HFFc6 (cell line): ENCODE results near the gene HIP1. TPM values are rescaled to one million over a fixed set of nuclear protein-coding genes. Genes with fewer than 3 reads are reported as not detected.
"Not testable (repeated sequence)": the region's sequence is repeated elsewhere in the genome, so short reads cannot be mapped to it uniquely, and the experiment has no call there.

Experiments used
- DNase-seq: peaks from one replicate; pipeline ENCODE4 v3.0.0-alpha.2; 2018
- H3K27ac Mint-ChIP-seq: 2 replicates; pipeline ENCODE4 v1.8.0; 2020; ENCODE audit warnings: mild to moderate bottlenecking, mixed read lengths
- H3K27me3 Mint-ChIP-seq: 2 replicates; pipeline ENCODE4 v1.8.0; 2021; ENCODE audit warnings: mild to moderate bottlenecking, moderate library complexity, mixed read lengths; ENCODE audit not compliant: insufficient read depth
- H3K36me3 Mint-ChIP-seq: 2 replicates; pipeline ENCODE4 v1.8.0; 2021; ENCODE audit warnings: low read depth, mixed read lengths
- H3K4me1 Mint-ChIP-seq: 2 replicates; pipeline ENCODE4 v1.8.0; 2020; ENCODE audit warnings: low read depth, mixed read lengths
- H3K4me3 Mint-ChIP-seq: 2 replicates; pipeline ENCODE4 v1.8.0; 2020; ENCODE audit warnings: mild to moderate bottlenecking, moderate library complexity, mixed read lengths
- H3K9me3 Mint-ChIP-seq: 2 replicates; pipeline ENCODE4 v1.8.0; 2020; ENCODE audit warnings: mild to moderate bottlenecking, mixed read lengths
- CTCF ChIP-seq: fragments of 200-600 bp; sonication (generic); IDR thresholded peaks from 2 replicates; pipeline ENCODE4 v1.5.0; 2021; ENCODE audit warnings: antibody characterized with exemption, mild to moderate bottlenecking
- total RNA-seq, 6 experiments: library from RNA; stranded (reverse); fragmentation: NEBNext Ultra II Directional; extraction: Animal tissue kit (Norgen Biotek cat#: 25700); gene quantifications; 2 replicates in 1 of 6; 3 replicates in 5 of 6; pipeline ENCODE4 v1.2.3, GENCODE V29; 2021

The HIP1 gene
- total RNA-seq, 6 experiments from 2014 or later = 15.1 to 32.2 (median 28.7) TPM

GRCh38 chr7:75559355-75559975, 179.3 kb downstream of the HIP1 start:
- Mint-ChIP-seq H3K27me3 (peaks cover 5% of the 10 kb centered on the region; the same call in 1 of the 2 replicates), H3K36me3 (peaks cover 59% of the 10 kb centered on the region), H3K4me1 (no peaks in the 10 kb centered on the region), H3K4me3 (no peak overlapping the region), H3K9me3 (no peaks in the 10 kb centered on the region), H3K27ac (no peak overlapping the region)
- no peak for DNase-seq
- no peak for TF ChIP-seq CTCF

- H3K9me3 Mint-ChIP-seq, H3K4me3 Mint-ChIP-seq, H3K27me3 Mint-ChIP-seq, H3K27ac Mint-ChIP-seq, DNase-seq, H3K4me1 Mint-ChIP-seq: not testable (repeated sequence)
- H3K36me3 Mint-ChIP-seq = peaks cover 47% of the 10 kb centered on the region
These were observed 181.9 kb downstream of the HIP1 start for GRCh38 chr7:75556835-75557234.

GRCh38 chr7:75555736-75556135, 183.0 kb downstream of the HIP1 start:
- no peaks in the 10 kb centered on the region; the same call in 1 of the 2 replicates for H3K27me3 Mint-ChIP-seq
- H3K27ac Mint-ChIP-seq = no peak overlapping the region
- H3K9me3 Mint-ChIP-seq = no peaks in the 10 kb centered on the region
- H3K4me3 Mint-ChIP-seq = no peak overlapping the region
- no peaks in the 10 kb centered on the region for H3K4me1 Mint-ChIP-seq
- no peak for DNase-seq
- no peak for TF ChIP-seq CTCF
- H3K36me3 Mint-ChIP-seq = peaks cover 38% of the 10 kb centered on the region

- Mint-ChIP-seq H3K4me1 (no peaks in the 10 kb centered on the region), H3K27me3 (peaks cover 3% of the 10 kb centered on the region), H3K4me3 (no peak overlapping the region), H3K9me3 (no peaks in the 10 kb centered on the region), H3K27ac (no peak overlapping the region), H3K36me3 (peaks cover 33% of the 10 kb centered on the region)
- TF ChIP-seq CTCF = no peak
- DNase-seq = no peak
These were observed 192.3 kb downstream of the HIP1 start for GRCh38 chr7:75546237-75547015.

GRCh38 chr7:75537731-75538130, 201.0 kb downstream of the HIP1 start:
- peaks cover 5% of the 10 kb centered on the region for H3K27me3 Mint-ChIP-seq
- no peak for DNase-seq
- H3K4me3 Mint-ChIP-seq = no peak overlapping the region
- no peak for TF ChIP-seq CTCF
- peaks cover 25% of the 10 kb centered on the region for H3K4me1 Mint-ChIP-seq
- H3K36me3 Mint-ChIP-seq = peaks cover 35% of the 10 kb centered on the region
- H3K9me3 Mint-ChIP-seq = no peaks in the 10 kb centered on the region
- H3K27ac Mint-ChIP-seq = no peak overlapping the region

GRCh38 chr7:75536940-75537538, 201.7 kb downstream of the HIP1 start:
- peaks cover 25% of the 10 kb centered on the region for H3K4me1 Mint-ChIP-seq

More at GRCh38 chr7:75536940-75537538, 201.7 kb downstream of the HIP1 start:
- Mint-ChIP-seq H3K27me3 (peaks cover 5% of the 10 kb centered on the region), H3K4me3 (no peak overlapping the region), H3K36me3 (peaks cover 34% of the 10 kb centered on the region), H3K27ac (no peak overlapping the region), H3K9me3 (no peaks in the 10 kb centered on the region)
- no peak for TF ChIP-seq CTCF
- DNase-seq = no peak
